ENCODE measurements around the gene STPG4. TPM values are rescaled to one million over a fixed set of nuclear protein-coding genes. Genes with fewer than 3 reads are reported as not detected.
A peak's percentile ranks its signal among the peaks of the same experiment; 100 is the strongest.

STPG4 gene
- total RNA-seq, 4 donors from 2014 or later = 0.22 to 1.1 (median 0.42) TPM; not detected in 1

- TF ChIP-seq POLR2A (IDR thresholded peaks at IDR 0.05) = no peak
- no peak for TF ChIP-seq CTCF (IDR thresholded peaks at IDR 0.05)
- 87 to 96% methylated on average over 6 to 7 of the region's 7 CpGs for WGBS, 2 donors
These were observed 74.2 kb downstream of the STPG4 start for GRCh38 chr2:47080888-47081301.

GRCh38 chr2:47079515-47080412, 75.3 kb downstream of the STPG4 start:
- no peak overlapping the region for H3K4me3 ChIP-seq (replicated peaks in 1 of 3)
- 74 to 78% methylated on average over 8 to 10 of the region's 11 CpGs for WGBS, 2 donors
- intact Hi-C loops (cut with DNase I) = no loop called here

More at GRCh38 chr2:47080888-47081301, 74.2 kb downstream of the STPG4 start:
- H3K4me1 ChIP-seq = peaks cover 24 to 53% of the 10 kb centered on the region in 2 donors
- no peaks in the 10 kb centered on the region for H3K9me3 ChIP-seq
- intact Hi-C loops (cut with DNase I) = no loop called here
- DNase-seq = no peak
- no peak overlapping the region for H3K4me3 ChIP-seq (replicated peaks in 1 of 3)
- H3K27ac ChIP-seq = no peak overlapping the region
- H3K36me3 ChIP-seq = no peaks in the 10 kb centered on the region
- no peaks in the 10 kb centered on the region for H3K27me3 ChIP-seq

GRCh38 chr2:47078541-47079482, 76.3 kb downstream of the STPG4 start:
- H3K4me3 ChIP-seq (replicated peaks in 1 of 3) = no peak overlapping the region
- no peaks in the 10 kb centered on the region for H3K27me3 ChIP-seq
- DNase-seq = no peak
- H3K9me3 ChIP-seq = no peaks in the 10 kb centered on the region
- peaks cover 24 to 62% of the 10 kb centered on the region in 2 donors for H3K4me1 ChIP-seq
- WGBS, 2 donors = 76 to 83% methylated on average over 12 to 16 of the region's 17 CpGs
- peaks cover 0 to 2% of the 10 kb centered on the region in 2 donors for H3K36me3 ChIP-seq
- TF ChIP-seq POLR2A (IDR thresholded peaks at IDR 0.05) = no peak
- TF ChIP-seq CTCF (IDR thresholded peaks at IDR 0.05) = no peak
- intact Hi-C loops (cut with DNase I) = no loop called here
- peak overlapping the region in 1 of 3 donors; percentile 45 for H3K27ac ChIP-seq

More at GRCh38 chr2:47079515-47080412, 75.3 kb downstream of the STPG4 start:
- Histone ChIP-seq H3K4me1 (peaks cover 24 to 63% of the 10 kb centered on the region in 2 donors), H3K36me3 (no peaks in the 10 kb centered on the region), H3K9me3 (no peaks in the 10 kb centered on the region), H3K27me3 (no peaks in the 10 kb centered on the region), H3K27ac (peak overlapping the region in 2 of 3 donors; percentile 45 to 46)
- TF ChIP-seq POLR2A (IDR thresholded peaks at IDR 0.05) (no peak), CTCF (IDR thresholded peaks at IDR 0.05) (no peak)
- peak; percentile 86 to 89 for DNase-seq

DNA sequence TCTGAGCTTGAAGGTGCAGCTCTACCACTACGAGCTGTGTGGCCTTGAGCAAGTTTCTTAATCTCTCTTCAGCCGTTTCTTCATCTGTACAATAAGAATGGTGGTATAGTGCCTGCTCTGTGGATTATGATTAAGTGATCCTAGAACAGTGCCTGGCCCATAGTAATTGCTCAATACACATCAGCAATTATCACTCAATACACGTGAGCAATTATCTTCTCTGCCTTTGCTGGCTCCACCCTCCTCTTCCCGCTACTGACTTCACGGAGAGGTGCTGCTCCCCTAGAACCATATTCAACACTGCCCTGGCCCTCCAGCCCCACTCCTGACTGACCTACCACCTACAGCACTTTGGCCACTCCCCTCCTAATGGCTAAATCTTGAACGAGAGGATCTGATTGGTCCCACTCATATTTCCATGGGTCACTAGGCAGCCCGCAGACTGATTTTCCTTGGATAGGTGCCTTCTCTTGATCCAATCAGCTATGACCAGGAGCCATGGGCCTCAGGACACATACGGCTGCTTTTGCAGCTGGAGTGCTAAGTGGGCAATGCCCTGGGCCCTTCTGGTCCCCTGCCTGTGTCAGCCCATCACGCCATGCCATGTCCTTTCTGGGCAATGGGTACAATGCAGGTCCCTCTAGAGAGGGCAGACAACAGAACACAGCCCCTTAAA, 77.5 kb downstream of the STPG4 start:
- no peaks in the 10 kb centered on the region for H3K9me3 ChIP-seq
- TF ChIP-seq POLR2A (IDR thresholded peaks at IDR 0.05) = no peak
- no peak for TF ChIP-seq CTCF (IDR thresholded peaks at IDR 0.05)
- DNase-seq = no peak
- H3K27ac ChIP-seq = peak overlapping the region; percentile 28 to 75 (median 63)
- intact Hi-C loops (cut with DNase I) = no loop called here
- H3K4me1 ChIP-seq = peaks cover 28 to 68% of the 10 kb centered on the region in 2 donors
- no peak overlapping the region for H3K4me3 ChIP-seq (replicated peaks in 1 of 3)
- H3K27me3 ChIP-seq = no peaks in the 10 kb centered on the region
- peaks cover 5 to 7% of the 10 kb centered on the region in 2 donors for H3K36me3 ChIP-seq
- 82 to 87% methylated on average over 7 to 9 of the region's 9 CpGs for WGBS, 2 donors

Measured in thyroid gland (tissue), 4 donors.